Hepatocyte (in vitro differentiated cells): ENCODE measurements around the gene HOXC11. TPM values are rescaled to one million over a fixed set of nuclear protein-coding genes. Genes with fewer than 3 reads are reported as not detected.

Experiments used
- DNase-seq: peaks from one replicate; pipeline ENCODE4 v3.0.0-alpha.2; 2016; ENCODE audit warnings: low spot score
- H2AFZ ChIP-seq: fragments of 200-600 bp; sonication (generic); 2 replicates; pipeline ENCODE4 v1.6.0; 2016; ENCODE audit warnings: antibody characterized with exemption, mild to moderate bottlenecking
- H3K27ac ChIP-seq: fragments of 200-600 bp; sonication (generic); 2 replicates; pipeline ENCODE4 v1.5.1; 2016; ENCODE audit warnings: mild to moderate bottlenecking
- H3K27me3 ChIP-seq: fragments of 200-600 bp; sonication (generic); 2 replicates; pipeline ENCODE4 v1.6.1; 2016
- H3K36me3 ChIP-seq: fragments of 200-600 bp; sonication (generic); replicated peaks from 2 replicates; pipeline ENCODE4 v1.5.1; 2016; ENCODE audit warnings: low read depth; ENCODE audit not compliant: insufficient read depth
- H3K4me1 ChIP-seq: fragments of 200-600 bp; sonication (generic); 2 replicates; pipeline ENCODE4 v1.5.1; 2016; ENCODE audit warnings: mild to moderate bottlenecking, moderate library complexity; ENCODE audit not compliant: insufficient read depth
- H3K4me2 ChIP-seq: fragments of 200-600 bp; sonication (generic); 2 replicates; pipeline ENCODE4 v1.6.0; 2016
- H3K4me3 ChIP-seq: fragments of 200-600 bp; sonication (generic); 2 replicates; pipeline ENCODE4 v1.5.1; 2016; ENCODE audit warnings: mild to moderate bottlenecking
- H3K79me2 ChIP-seq: fragments of 200-600 bp; sonication (generic); 2 replicates; pipeline ENCODE4 v1.6.0; 2017; ENCODE audit warnings: mild to moderate bottlenecking
- H3K9me2 ChIP-seq: fragments of 200-600 bp; sonication (generic); replicated peaks from 2 replicates; pipeline ENCODE4 v1.6.0; 2017; ENCODE audit warnings: mild to moderate bottlenecking; ENCODE audit not compliant: insufficient read depth
- H3K9me3 ChIP-seq: fragments of 200-600 bp; sonication (generic); 2 replicates; pipeline ENCODE4 v1.5.1; 2016; ENCODE audit warnings: low read depth, mild to moderate bottlenecking
- H4K20me1 ChIP-seq: fragments of 200-600 bp; sonication (generic); 2 replicates; pipeline ENCODE4 v1.6.0; 2016; ENCODE audit warnings: mild to moderate bottlenecking; ENCODE audit not compliant: insufficient read depth, poor library complexity, severe bottlenecking
- EZH2 ChIP-seq: fragments of 200-600 bp; sonication (generic); IDR thresholded peaks from 2 replicates; pipeline ENCODE4 v1.6.1; 2016; ENCODE audit warnings: antibody characterized with exemption, mild to moderate bottlenecking, borderline replicate concordance
- EZH2phosphoT487 ChIP-seq: fragments of 200-600 bp; sonication (generic); IDR thresholded peaks from one replicate; pipeline ENCODE4 v1.6.1; 2018; ENCODE audit warnings: antibody characterized with exemption, mild to moderate bottlenecking, low read depth, moderate library complexity; ENCODE audit not compliant: unreplicated experiment, severe bottlenecking
- WGBS: methylation state at CpG from one replicate; pipeline ENCODE4 v1.1.6; 2016; ENCODE audit warnings: low lambda C conversion rate; ENCODE audit errors: missing lambda C conversion rate; 5-methylcytosine and 5-hydroxymethylcytosine counted together
- polyA plus RNA-seq: library from polyadenylated mRNA; unstranded; fragments of >200 nt; fragmentation: Nextera tagmentation; extraction: Ambion mirVana; gene quantifications from 2 replicates; pipeline ENCODE4 v1.2.1, GENCODE V29; 2016
- total RNA-seq: library from RNA; depleted of rRNA; stranded (reverse); fragments of >200 nt; gene quantifications from 2 replicates; pipeline ENCODE4 v1.2.3, GENCODE V29; 2014
- TF ChIP-seq, protein P1 (sequence below): fragments of 200-600 bp; sonication (generic); IDR thresholded peaks from 2 replicates; pipeline ENCODE4 v1.5.1; 2016; ENCODE audit warnings: antibody characterized with exemption, mild to moderate bottlenecking; ENCODE audit not compliant: poor library complexity

The HOXC11 gene
- total and polyA plus RNA-seq, 2 experiments from 2014 or later = 0.63 to 1.3 TPM

GRCh38 chr12:53976823-53977595, 4.1 kb downstream of the HOXC11 start:
- 28% methylated on average over 9 of the region's 9 CpGs for WGBS
- peaks cover 90% of the 10 kb centered on the region for H3K27me3 ChIP-seq
- TF ChIP-seq EZH2 (no peak), EZH2phosphoT487 (no peak)
- TF ChIP-seq, protein P1, sequence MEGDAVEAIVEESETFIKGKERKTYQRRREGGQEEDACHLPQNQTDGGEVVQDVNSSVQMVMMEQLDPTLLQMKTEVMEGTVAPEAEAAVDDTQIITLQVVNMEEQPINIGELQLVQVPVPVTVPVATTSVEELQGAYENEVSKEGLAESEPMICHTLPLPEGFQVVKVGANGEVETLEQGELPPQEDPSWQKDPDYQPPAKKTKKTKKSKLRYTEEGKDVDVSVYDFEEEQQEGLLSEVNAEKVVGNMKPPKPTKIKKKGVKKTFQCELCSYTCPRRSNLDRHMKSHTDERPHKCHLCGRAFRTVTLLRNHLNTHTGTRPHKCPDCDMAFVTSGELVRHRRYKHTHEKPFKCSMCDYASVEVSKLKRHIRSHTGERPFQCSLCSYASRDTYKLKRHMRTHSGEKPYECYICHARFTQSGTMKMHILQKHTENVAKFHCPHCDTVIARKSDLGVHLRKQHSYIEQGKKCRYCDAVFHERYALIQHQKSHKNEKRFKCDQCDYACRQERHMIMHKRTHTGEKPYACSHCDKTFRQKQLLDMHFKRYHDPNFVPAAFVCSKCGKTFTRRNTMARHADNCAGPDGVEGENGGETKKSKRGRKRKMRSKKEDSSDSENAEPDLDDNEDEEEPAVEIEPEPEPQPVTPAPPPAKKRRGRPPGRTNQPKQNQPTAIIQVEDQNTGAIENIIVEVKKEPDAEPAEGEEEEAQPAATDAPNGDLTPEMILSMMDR = no peak

DNA sequence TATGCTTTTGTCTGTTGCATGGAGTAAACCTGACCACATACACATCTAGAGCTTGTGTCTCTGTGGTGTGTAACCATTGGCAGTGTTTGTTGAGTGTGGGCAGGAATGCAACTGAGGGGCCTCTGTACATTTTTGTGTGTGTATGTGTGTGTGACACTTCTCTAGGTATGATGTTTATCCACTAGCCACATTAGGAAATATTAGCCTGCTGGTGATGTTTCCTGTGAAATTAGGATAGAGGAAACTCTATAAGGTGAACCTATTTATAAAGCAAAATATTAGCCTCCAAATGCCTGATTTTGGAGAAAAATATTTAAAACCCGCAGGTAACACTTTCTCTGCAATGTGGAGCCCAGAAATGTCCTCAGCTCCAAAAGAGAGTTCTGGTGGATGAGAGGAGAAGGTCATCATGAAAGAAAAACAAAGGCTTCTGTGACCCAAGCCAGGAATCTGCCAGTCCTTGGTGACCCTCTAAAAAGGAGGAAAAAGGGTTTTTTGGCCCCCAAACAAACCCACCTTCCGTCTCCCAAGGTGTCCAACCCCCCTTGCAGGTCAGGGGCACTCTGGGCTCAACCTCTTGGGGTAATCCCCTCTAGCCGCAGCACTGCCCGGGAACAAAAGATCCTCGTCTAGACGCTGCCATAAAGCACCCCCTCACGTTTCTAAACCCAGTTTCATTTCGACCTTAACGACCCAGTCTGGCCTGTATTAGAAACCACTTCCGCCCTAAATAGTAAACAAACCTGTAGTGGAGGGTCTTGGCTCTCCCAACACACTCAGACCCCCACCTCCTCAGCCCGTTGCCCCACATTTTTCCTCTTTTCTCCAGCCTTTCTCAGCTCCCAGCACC, 4.9 kb downstream of the HOXC11 start:
- no peaks in the 10 kb centered on the region for H3K79me2 ChIP-seq
- H4K20me1 ChIP-seq = no peaks in the 10 kb centered on the region
- TF ChIP-seq EZH2phosphoT487 = no peak
- TF ChIP-seq EZH2 = peak; percentile 35
- H3K4me2 ChIP-seq = peak overlapping the region; percentile 72
- no peaks in the 10 kb centered on the region for H3K9me3 ChIP-seq
- peaks cover 90% of the 10 kb centered on the region for H3K27me3 ChIP-seq
- no peak overlapping the region for H2AFZ ChIP-seq
- H3K9me2 ChIP-seq = no peaks in the 10 kb centered on the region
- H3K36me3 ChIP-seq = no peaks in the 10 kb centered on the region
- no peak overlapping the region for H3K4me3 ChIP-seq
- 6% methylated on average over 11 of the region's 11 CpGs for WGBS
- H3K27ac ChIP-seq = peak overlapping the region; percentile 95
- no peak for DNase-seq
- H3K4me1 ChIP-seq = peaks cover 37% of the 10 kb centered on the region

More at GRCh38 chr12:53976823-53977595, 4.1 kb downstream of the HOXC11 start:
- Histone ChIP-seq H3K79me2 (no peaks in the 10 kb centered on the region), H3K36me3 (no peaks in the 10 kb centered on the region), H3K4me1 (peaks cover 37% of the 10 kb centered on the region), H3K9me3 (no peaks in the 10 kb centered on the region), H3K27ac (peak overlapping the region; percentile 95), H3K4me2 (peak overlapping the region; percentile 72), H3K4me3 (no peak overlapping the region), H2AFZ (no peak overlapping the region), H4K20me1 (no peaks in the 10 kb centered on the region), H3K9me2 (no peaks in the 10 kb centered on the region)
- no peak for DNase-seq

DNA sequence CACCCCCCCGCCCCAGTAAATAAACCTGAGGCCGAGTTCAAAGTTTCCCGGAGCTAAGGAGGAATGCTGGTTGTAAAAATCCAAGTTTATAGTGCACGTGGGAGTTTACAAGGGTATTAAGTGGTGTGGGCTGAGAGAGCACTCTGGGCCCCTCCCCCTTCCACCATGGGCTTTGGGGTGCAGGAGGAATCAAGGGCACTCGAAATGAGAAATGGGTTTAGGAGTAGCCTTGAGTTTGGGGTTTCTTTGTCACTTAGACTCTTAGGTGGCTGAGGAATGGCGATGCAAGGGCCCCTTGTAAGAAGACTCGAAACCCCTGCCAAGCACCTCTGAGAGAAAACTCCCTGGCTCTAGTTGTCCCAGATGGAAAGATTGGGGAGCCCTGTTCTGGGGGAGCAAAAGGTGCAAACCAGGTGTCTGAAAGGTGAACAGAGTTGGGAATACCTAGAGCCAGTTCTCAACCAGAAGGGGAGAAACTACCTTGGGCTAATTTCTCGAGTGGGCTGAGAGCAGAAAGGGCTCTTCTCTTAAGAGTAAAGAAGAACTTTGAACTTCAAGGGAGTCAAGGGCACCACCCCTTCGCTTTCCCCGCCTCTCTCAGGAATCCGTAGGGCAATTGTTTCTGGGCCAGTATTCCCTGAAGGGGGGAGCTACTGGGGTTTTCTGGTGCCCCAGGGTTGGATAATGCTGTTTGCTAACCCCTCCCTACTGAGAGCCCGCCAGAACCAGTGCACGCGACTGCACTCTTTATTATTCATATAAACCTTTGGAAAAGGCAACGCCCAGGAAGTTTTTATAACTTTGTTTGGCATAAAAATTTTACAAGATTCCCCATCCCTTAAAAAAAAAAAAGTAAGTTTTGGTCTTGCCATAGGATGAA, 5.8 kb downstream of the HOXC11 start:
- H4K20me1 ChIP-seq = no peaks in the 10 kb centered on the region
- peak overlapping the region; percentile 72 for H3K4me2 ChIP-seq
- peaks cover 34% of the 10 kb centered on the region for H3K4me1 ChIP-seq
- no peaks in the 10 kb centered on the region for H3K79me2 ChIP-seq
- DNase-seq = peak; percentile 84
- H3K9me2 ChIP-seq = no peaks in the 10 kb centered on the region
- H3K27ac ChIP-seq = peak overlapping the region; percentile 95
- peaks cover 90% of the 10 kb centered on the region for H3K27me3 ChIP-seq
- H2AFZ ChIP-seq = no peak overlapping the region
- no peak overlapping the region for H3K4me3 ChIP-seq
- TF ChIP-seq, protein P1 = no peak
- TF ChIP-seq EZH2 = no peak
- peak; percentile 67 for TF ChIP-seq EZH2phosphoT487
- H3K36me3 ChIP-seq = no peaks in the 10 kb centered on the region
- 13% methylated on average over 14 of the region's 15 CpGs for WGBS
- H3K9me3 ChIP-seq = no peaks in the 10 kb centered on the region
